HG03066 (cell line): ENCODE measurements around the gene TSPAN4.

Experiments
- ATAC-seq: cut with Tn5 transposase; IDR thresholded peaks from one replicate; pipeline ENCODE4 v1.9.1; 2021; ENCODE audit warnings: low read depth; ENCODE audit not compliant: unreplicated experiment

The TSPAN4 gene

GRCh38 chr11:842370-843002, at the start of gene TSPAN4, which contains the start of gene POLR2L:
TSPAN4 (plus strand) TSS chr11:842852; CDS start chr11:850305, 7,453 bp downstream.
POLR2L (minus strand) TSS chr11:842529; CDS start chr11:842508, 21 bp downstream.
- ATAC-seq: peak; percentile 63

GRCh38 chr11:792873-793272, 49.8 kb upstream of the TSPAN4 start:
- ATAC-seq: no peak

GRCh38 chr11:793556-793955, 49.1 kb upstream of the TSPAN4 start:
- no peak for ATAC-seq

GRCh38 chr11:794013-794765, 48.5 kb upstream of the TSPAN4 start:
- no peak for ATAC-seq

GRCh38 chr11:794766-795633, 47.7 kb upstream of the TSPAN4 start:
- ATAC-seq: no peak

- peak; percentile 28 for ATAC-seq
Observed at GRCh38 chr11:795634-796564, 46.8 kb upstream of the TSPAN4 start.

GRCh38 chr11:796565-797295, 45.9 kb upstream of the TSPAN4 start:
- no peak for ATAC-seq

GRCh38 chr11:797296-798092, 45.2 kb upstream of the TSPAN4 start:
- ATAC-seq: peak; percentile 53

- peak; percentile 45 for ATAC-seq
Observed at GRCh38 chr11:798093-798713, 44.4 kb upstream of the TSPAN4 start, which contains the start of gene SLC25A22. SLC25A22 (minus strand) TSS chr11:798281; CDS start chr11:795006, 3,275 bp downstream.

- no peak for ATAC-seq
Observed at GRCh38 chr11:799641-800316, 42.9 kb upstream of the TSPAN4 start.

GRCh38 chr11:800473-800872, 42.2 kb upstream of the TSPAN4 start:
- ATAC-seq: no peak

- no peak for ATAC-seq
Observed at GRCh38 chr11:801097-801780, 41.4 kb upstream of the TSPAN4 start.

- ATAC-seq: no peak
Observed at GRCh38 chr11:802018-802617, 40.5 kb upstream of the TSPAN4 start.

- ATAC-seq: no peak
Observed at GRCh38 chr11:802693-803466, 39.8 kb upstream of the TSPAN4 start.

- ATAC-seq: no peak
Observed at GRCh38 chr11:803467-803742, 39.2 kb upstream of the TSPAN4 start.
